GM18520 (cell line): ENCODE results near the gene STARD7.
"Not testable (repeated sequence)": the region's sequence is repeated elsewhere in the genome, so short reads cannot be mapped to it uniquely, and the experiment has no call there.

ENCODE experiments used
- ATAC-seq: cut with Tn5 transposase; IDR thresholded peaks from one replicate; pipeline ENCODE4 v1.9.1; 2021; ENCODE audit not compliant: unreplicated experiment

Gene STARD7

DNA sequence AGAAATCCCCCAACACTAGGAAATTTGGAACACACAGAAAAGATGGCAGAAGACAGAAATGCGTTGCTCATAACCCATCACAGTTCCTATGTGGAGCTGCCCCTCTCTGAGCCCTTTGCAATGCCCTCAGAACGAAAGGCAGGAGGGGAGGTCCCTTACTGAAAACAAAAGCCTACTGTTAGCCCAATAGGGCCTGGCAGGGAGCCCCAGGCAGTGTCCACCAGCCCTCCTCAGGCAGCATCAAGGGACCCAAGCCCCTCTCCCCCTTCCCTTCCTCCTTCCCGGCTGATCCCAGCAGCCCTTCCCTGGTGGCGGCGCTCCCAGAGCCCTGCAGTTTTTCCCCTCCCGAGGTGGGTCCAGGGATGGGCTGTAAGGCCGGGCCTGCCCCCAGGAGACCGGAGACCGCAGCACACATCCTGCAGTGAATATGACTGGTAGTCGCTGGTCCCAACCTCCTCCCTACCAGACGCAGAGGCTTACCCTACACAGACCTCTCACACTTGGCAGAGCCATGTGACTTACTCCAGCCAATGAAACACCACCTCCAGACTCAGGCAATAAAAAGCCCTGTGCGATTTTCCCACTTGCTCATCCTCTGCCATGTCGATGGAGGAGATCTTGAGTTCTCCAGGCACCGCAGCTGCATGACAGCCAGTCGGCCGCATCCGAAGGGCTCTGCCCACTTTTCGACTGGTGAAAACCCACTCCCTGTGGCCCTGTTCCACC lies 44.0 kb downstream of the STARD7 start:
- ATAC-seq = peak; percentile 77

DNA sequence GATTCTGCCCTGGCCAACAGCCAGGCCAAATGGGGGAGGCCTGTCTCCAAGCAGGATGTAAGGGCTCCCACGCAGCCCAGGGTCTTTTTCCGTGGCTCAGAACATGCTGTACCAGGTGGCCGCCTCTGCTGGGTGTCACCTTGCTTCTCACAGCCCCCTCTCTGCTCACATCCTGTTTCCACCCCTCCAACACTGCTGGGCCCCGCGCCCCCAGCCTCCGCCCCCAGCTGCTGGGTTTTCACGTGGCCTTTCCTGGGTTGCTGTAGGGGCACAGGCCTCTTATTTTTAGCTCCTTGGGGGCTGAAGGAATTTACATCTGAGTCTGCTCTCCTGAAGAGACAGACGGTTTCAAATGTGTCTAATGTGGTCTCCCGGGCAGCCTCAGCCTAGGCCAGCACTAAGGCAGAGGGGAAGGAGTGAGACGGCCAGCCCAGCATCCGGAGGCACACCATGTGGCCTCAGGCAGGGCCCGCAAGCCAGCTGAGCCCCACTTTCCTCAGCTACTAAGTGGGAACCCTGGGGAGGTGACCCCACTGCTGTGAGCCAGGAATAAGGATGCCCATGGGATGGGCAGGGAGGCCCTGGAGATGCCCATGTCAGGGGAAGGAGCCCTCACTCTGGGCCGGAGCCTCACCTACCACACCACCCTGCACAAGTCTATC lies 44.7 kb downstream of the STARD7 start:
- peak; percentile 21 for ATAC-seq

DNA sequence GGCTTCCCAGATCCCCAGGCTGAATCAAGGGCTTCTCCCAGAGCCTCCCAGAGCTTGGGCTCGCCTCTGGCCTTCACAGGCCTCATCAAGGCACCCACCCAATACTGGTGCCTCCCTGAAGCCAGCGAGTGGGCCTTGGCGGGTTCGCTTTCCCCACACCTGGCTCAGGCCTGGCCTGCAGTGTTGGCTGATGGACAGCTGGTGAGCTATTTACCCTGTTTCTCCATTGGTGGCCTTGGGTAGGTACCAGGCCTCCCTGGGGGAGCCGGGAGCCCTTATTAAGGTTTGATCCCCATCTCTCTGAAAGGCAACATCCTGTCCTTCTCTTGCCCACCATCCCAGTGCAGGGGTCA lies 45.2 kb downstream of the STARD7 start:
- ATAC-seq = peak; percentile 2

GRCh38 chr2:96161898-96162297 lies 46.7 kb downstream of the STARD7 start:
- ATAC-seq = no peak

DNA sequence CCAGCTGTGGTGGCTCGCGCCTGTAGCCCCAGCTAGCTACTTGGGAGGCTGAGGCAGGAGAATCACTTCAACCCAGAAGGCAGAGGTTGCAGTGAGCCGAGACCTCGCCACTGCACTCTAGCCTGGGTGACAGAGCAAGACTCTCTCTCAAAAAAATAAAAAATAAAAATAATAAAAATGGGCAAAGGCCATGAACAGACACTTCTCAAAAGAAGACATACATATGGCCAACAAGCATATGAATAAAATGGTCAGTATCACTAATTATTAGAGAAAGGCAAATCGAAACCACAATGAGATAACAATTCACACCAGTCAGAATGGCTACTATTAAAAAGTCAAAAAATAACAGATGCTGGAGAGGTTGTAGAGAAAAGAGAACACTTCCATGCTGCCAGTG lies 48.3 kb downstream of the STARD7 start:
- not testable (repeated sequence) for ATAC-seq

DNA sequence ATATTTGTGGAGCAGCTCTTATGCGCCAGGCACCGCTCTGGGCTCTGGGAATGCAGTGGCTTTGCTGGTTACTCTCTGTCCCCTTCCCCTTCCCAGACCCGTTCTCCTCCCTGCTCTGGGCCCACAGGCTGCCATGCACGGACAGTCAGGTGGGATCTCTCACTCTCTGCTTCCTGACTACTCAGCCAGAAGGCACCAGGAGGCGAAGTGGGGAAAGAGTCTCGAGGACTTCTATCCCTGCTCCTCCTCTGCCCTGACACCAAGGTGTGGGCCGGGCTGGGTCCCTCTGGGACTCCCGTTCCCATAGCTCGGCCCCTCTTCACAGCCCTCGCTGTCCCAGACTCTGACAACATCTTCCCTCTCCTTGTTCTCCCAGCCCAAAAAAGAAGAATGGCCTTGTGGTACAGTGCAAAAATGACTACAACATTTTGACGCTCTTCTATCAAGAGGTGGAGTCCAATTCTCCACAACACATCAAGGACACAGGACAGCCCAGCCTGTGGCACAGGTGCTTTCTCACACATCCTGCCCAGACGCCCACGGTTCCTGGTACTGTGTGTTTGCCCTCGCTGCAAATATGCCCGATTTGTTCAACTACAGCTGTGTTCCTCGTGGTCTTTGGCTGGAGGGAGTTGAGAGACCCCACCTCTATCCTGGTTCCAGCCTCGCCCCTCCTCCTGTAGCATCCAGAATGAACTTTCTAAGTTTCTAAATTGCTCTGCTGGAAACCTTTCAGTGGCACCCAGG lies 49.4 kb downstream of the STARD7 start:
- ATAC-seq = no peak

DNA sequence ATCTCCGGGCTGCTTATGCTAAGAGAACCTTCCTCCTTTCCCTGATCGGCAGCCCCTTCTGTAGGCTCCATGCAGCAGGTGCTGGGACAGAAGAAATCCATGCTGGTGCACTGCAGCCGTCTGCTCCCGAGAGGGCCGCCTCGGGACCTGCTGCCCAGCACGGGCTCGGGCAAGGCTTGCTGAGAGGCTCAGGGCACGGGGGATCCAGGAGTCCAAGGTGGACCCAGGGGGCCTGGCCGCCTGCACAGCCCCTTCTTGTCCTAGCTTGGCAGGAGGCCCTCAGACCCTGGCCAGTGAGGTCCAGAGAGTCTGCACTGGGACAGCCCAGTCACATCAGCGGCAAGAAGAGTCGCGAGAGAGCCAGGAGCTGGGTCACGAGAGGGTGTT lies 50.1 kb downstream of the STARD7 start:
- no peak for ATAC-seq

DNA sequence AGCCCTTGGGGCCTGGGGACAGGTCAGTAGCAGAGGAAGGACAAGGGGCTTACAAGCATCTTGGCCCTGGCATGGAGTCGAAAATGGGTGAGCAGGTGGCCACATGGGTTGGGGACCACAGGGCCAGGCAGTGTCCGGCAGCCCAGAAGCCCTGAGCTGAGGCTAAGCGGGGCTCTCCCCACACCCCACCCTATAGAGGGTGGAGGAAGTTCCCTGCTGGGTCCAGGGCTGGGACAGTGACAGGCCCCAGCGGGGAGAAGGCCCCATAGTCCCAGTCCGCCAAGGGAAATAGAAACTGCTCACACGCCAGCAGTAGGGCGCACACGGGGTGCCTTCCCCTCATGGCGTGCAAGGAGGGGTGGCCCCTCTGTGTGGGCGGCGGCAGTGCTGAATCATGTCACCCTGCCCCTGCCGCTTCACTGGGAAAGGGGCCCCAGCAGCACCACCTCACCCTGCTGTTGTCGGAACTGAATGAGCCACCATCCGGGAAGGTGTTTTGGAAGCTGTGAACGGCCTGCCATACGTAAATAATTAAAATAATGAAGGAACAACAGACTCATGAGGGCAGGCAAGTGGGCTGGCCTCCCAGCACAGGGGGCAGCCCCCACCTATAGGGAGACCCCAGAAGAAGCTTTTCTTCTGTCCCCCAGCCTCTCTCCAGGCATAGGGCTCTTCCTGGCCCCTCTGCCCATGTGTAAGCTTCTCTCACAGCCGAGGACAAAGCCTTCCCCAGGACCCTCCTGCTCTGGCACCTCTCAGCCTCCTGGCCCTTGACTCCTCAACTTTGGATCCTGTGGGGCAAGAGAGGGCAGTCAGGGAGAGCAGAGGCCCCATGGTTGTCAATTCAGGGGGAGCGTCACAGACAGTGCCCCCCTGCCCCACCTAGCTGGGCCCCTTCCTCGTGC lies 50.7 kb downstream of the STARD7 start:
- ATAC-seq = peak; percentile 60

GRCh38 chr2:96156926-96157648 lies 51.5 kb downstream of the STARD7 start:
- peak; percentile 33 for ATAC-seq

DNA sequence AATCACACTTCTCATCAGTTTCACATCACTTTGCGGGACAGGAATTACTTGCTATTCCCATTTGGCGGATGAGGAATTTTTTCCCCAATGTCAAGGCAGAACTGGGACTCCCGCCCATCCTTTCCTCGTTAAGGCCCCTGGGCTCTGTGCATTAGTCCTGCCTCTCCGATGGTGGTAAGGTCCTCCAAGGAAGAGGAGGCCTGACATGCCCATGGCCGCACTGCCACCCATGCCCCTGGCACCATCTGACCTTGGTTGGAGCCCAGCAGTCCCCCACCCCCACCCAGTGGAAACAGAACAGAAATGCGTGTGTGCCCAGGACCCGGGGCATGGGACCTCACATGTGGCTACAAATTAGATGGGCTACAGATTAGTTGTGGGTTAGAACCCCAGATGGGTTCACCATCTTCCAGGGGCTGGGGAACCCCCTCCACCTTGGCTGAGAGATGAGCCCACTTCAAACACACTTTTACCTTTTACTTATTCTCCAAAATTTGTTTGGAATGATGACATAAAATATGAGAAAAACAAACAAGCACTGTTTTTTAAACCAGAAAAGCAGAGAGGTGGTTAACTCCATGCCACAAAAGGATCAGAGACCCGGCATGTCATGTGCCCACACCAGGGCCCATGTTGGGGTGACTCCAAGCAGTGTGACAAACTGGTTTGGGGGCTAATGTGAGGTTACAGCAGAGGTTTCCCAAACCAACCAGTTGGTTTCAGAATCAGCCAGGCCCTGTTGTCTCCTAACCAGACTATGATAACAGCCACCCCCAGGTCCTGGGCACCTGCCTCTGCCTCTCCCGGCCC lies 52.4 kb downstream of the STARD7 start:
- ATAC-seq = no peak

GRCh38 chr2:96154506-96155380 lies 53.9 kb downstream of the STARD7 start:
- no peak for ATAC-seq

DNA sequence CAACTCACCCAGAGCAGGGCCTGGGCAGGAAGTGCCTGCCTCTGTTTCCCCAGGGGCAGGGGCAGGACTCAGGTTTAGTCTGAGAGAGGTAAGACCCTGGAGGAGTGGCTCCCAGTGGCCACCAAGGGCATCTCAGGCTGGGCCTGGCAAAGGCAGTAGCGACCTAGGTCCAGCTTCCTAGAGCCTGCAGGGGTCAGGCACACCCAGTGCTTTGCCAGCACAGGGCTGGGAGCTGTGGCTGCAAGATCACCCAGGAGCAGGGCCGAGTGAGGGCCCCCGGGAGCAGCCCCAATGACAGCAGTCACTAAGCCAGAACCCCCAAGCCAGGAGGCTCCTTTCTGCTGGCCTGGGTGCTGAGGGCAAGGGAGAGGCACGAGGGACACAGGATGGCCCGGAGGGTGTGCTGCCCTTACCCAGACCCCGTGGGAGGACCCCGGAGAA lies 54.6 kb downstream of the STARD7 start:
- ATAC-seq = no peak

DNA sequence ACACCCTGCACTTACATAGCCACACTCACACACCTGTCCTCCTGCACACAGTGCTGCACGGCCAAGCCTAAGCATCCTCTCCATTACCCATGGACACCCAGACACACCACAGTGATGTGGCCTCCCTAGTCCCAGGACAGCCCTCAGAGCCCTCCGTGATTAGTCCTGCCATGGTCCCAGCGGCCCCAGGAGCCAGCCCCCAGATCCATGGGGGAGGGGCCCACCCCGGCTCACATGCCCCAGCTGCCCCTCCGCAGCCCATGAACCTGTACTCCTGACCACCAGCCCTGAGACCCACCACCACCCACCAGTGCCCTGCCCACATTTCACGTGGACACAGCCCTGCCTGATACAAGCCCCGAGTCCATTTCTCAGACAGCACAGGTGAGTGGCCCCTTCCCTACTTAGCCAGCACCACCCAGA lies 55.3 kb downstream of the STARD7 start:
- ATAC-seq = no peak

- no peak for ATAC-seq
Measured at GRCh38 chr2:96152304-96153161, 56.1 kb downstream of the STARD7 start.

DNA sequence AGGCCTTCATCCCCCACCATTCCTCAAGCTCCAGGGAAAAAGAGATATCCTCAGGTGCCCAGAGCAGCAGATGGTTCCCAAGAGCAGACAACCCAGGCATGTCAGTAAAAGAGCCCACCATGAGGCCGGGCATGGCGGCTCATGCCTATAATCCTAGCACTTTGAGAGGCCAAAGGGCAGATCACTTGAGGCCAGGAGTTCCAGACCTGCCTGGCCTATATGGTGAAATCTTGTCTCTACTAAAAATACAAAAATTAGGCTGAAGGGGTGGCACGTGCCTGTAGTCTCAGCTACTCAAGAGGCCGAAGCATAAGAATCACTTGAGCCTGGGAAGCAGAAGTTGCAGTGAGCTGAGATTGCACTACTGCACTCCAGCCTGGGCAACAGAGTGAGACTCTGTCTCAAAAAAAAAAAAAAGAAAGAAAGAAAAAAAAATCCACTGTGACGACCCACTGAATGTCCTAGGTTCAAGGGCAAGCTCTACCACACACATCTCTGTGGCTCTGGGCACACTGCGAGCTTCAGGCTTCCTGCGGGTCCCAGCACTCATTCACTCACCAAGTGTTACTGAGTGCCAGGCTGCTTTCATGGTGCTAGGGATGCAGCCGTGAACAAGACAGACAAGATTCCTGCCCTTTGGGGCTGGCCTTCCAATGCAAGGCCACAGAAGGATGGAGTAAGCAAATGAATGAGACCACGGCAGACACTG lies 56.9 kb downstream of the STARD7 start:
- no peak for ATAC-seq

- ATAC-seq = no peak
Measured at GRCh38 chr2:96150791-96151594, 57.6 kb downstream of the STARD7 start.
